Left renal cortex interstitium (tissue), 4 donors: ENCODE results near the gene TMEM201. TPM values are rescaled to one million over a fixed set of nuclear protein-coding genes. Genes with fewer than 3 reads are reported as not detected.

ENCODE experiments used
- DNase-seq, 4 donors: peaks; one replicate each; pipeline ENCODE4 v3.0.0-alpha.2; 2013; ENCODE audit warnings: low read depth in 4 of 4, low spot score in 2 of 4, missing footprints in 1 of 4
- polyA plus RNA-seq, 4 donors: library from polyadenylated mRNA; unstranded; fragments of 120-200 nt; gene quantifications; one replicate each; pipeline ENCODE4 v1.2.1, GENCODE V29; 2013; ENCODE audit not compliant: insufficient read length in 4 of 4

TMEM201 gene
- polyA plus RNA-seq, 4 donors, result 11.6 to 25.1 (median 20.8) TPM

- peak in 1 of 4 donors; percentile 7 for DNase-seq
These were observed 63.9 kb downstream of the TMEM201 start for GRCh38 chr1:9652379-9653209.

- DNase-seq, result no peak
These were observed 64.4 kb downstream of the TMEM201 start for GRCh38 chr1:9653210-9653490.

GRCh38 chr1:9653491-9654050, 64.9 kb downstream of the TMEM201 start:
- no peak for DNase-seq

- DNase-seq, result no peak
These were observed 65.5 kb downstream of the TMEM201 start for GRCh38 chr1:9654051-9654833.

GRCh38 chr1:9654834-9655723, 66.4 kb downstream of the TMEM201 start:
- DNase-seq, result no peak

GRCh38 chr1:9655836-9656235, 67.1 kb downstream of the TMEM201 start:
- DNase-seq, result no peak

GRCh38 chr1:9657521-9658032, 68.9 kb downstream of the TMEM201 start:
- no peak for DNase-seq

GRCh38 chr1:9658199-9658598, 69.5 kb downstream of the TMEM201 start:
- DNase-seq, result no peak

GRCh38 chr1:9659328-9659727, 70.6 kb downstream of the TMEM201 start:
- no peak for DNase-seq

GRCh38 chr1:9663257-9663656, 74.5 kb downstream of the TMEM201 start:
- DNase-seq, result no peak

Other genes starting within 250 kb of the TMEM201 start
- gene SLC25A33, start 49.4 kb upstream of the TMEM201 start, polyA plus RNA-seq, result 1 to 10 TPM; 4.2 to 5.2 (median 4.3) TPM
- 1 to 10 TPM; 5.9 to 9.6 (median 7.4) TPM for gene PIK3CD, start 62.8 kb downstream of the TMEM201 start, polyA plus RNA-seq
- gene CLSTN1, start 235.1 kb downstream of the TMEM201 start, polyA plus RNA-seq, result 100 to 1,000 TPM; 134 to 167 (median 156) TPM